UCSD-AML1 (cell line): ENCODE results near the gene RSBN1.
"Not testable (repeated sequence)": the region's sequence is repeated elsewhere in the genome, so short reads cannot be mapped to it uniquely, and the experiment has no call there.

Experiments used
- DNase-seq: peaks from one replicate; lab custom pipeline; 2025; ENCODE audit not compliant: unreplicated experiment; lab: John Stamatoyannopoulos, UW

The RSBN1 gene

GRCh38 chr1:113811888-113812660, at the start of gene RSBN1:
Gene RSBN1, minus strand, starts transcription at chr1:113812476. Its CDS starts 64 bp downstream, at chr1:113812412.
- DNase-seq = peak; percentile 99

- DNase-seq = no peak
Observed at GRCh38 chr1:113861641-113862040, 49.4 kb upstream of the RSBN1 start.

- no peak for DNase-seq
Observed at GRCh38 chr1:113860891-113861290, 48.6 kb upstream of the RSBN1 start.

GRCh38 chr1:113859478-113860175, 47.4 kb upstream of the RSBN1 start:
- no peak for DNase-seq

- no peak for DNase-seq
Observed at GRCh38 chr1:113858982-113859381, 46.7 kb upstream of the RSBN1 start.

- no peak for DNase-seq
Observed at GRCh38 chr1:113858418-113858817, 46.1 kb upstream of the RSBN1 start.

- no peak for DNase-seq
Observed at GRCh38 chr1:113857776-113858175, 45.5 kb upstream of the RSBN1 start.

- no peak for DNase-seq
Observed at GRCh38 chr1:113856401-113856790, 44.1 kb upstream of the RSBN1 start.

- DNase-seq = no peak
Observed at GRCh38 chr1:113855630-113856400, 43.5 kb upstream of the RSBN1 start.

GRCh38 chr1:113854234-113854633, 42.0 kb upstream of the RSBN1 start:
- no peak for DNase-seq

GRCh38 chr1:113852694-113853093, 40.4 kb upstream of the RSBN1 start:
- DNase-seq = not testable (repeated sequence)

- DNase-seq = no peak
Observed at GRCh38 chr1:113850127-113850796, 38.0 kb upstream of the RSBN1 start.

GRCh38 chr1:113849072-113849471, 36.8 kb upstream of the RSBN1 start:
- no peak for DNase-seq

GRCh38 chr1:113846391-113847035, 34.2 kb upstream of the RSBN1 start:
- DNase-seq = no peak

GRCh38 chr1:113836534-113836933, 24.3 kb upstream of the RSBN1 start:
- no peak for DNase-seq

- DNase-seq = no peak
Observed at GRCh38 chr1:113835686-113836290, 23.5 kb upstream of the RSBN1 start.

GRCh38 chr1:113834716-113835115, 22.4 kb upstream of the RSBN1 start:
- DNase-seq = no peak

- no peak for DNase-seq
Observed at GRCh38 chr1:113830039-113830438, 17.8 kb upstream of the RSBN1 start.

- no peak for DNase-seq
Observed at GRCh38 chr1:113821916-113822315, 9.6 kb upstream of the RSBN1 start.

GRCh38 chr1:113818578-113818977, 6.3 kb upstream of the RSBN1 start:
- no peak for DNase-seq
